GM21619 (cell line): ENCODE measurements around the gene NKIRAS2.
A peak's percentile ranks its signal among the peaks of the same experiment; 100 is the strongest.

ENCODE experiments used
- ATAC-seq: cut with Tn5 transposase; IDR thresholded peaks from one replicate; pipeline ENCODE4 v1.9.1; 2021; ENCODE audit not compliant: unreplicated experiment

NKIRAS2 gene

DNA sequence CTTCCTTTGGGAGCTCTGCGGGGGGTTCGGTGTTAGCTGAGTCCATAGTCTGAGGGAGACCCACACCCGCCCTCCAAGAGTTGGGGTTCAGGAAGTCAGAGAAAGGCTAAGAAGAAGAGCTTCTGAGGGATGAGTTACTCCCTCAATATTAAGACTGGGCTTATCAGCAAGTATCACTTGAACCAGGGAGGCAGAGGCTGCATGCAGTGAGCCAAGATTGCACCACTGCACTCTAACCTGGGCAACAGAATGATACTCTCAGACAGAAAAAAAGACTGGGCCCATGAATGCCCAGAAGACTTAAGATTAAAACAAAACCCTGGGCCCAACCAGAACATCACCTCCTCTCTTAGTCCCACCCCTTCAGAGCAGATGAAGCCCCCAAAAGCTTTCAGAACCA, 6.0 kb downstream of the NKIRAS2 start:
- ATAC-seq, result no peak

DNA sequence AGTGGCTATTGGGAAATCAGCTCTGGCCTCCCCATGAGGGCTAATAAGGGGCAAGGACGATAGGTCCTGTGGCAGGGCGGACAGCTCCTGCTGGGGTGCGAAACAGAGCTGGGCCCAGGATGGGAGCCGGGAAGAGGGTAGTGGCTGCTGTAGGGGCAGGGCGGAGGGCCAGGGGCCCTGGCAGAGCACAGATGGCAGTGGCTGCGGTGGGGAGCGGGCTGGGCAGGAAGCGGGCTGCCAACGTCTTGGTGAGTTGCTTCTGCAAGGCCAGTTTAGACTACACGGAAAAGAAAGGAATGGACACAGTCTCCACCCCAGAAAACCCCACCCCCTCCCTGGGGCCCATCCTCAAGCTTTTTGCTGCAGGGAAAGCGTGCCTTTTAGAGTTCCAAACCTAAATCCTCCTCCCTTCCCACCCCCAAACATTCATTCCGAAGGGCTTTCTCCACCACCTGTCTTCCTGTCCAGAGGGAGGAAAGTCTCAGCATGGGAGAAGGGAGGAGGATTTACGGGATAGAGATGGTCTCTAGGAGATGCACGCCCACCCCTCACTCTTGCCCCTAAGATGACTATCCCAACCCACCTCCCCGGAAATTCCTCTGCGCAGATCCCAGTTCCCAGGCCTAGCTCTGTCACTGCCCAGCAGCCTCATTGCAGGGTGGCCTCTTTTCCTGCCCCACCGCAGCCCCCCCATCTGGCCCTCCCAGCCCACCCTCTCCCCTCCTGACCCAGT, 7.1 kb downstream of the NKIRAS2 start:
- no peak for ATAC-seq

DNA sequence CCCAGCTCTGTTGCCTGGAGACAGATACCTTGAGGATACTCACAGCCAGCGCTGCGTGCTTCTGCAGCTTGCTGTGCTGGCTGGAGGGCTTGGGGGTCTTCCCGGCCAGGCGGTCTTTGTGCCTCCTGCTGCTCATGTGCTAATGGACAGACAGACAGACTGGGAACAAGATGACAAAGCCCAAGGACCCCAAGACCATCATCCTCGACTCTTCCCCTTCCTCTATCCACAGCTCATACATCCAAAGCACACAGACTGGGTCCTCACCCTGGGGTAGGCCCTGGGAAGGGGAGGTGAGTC, 7.7 kb downstream of the NKIRAS2 start:
- ATAC-seq, result no peak

DNA sequence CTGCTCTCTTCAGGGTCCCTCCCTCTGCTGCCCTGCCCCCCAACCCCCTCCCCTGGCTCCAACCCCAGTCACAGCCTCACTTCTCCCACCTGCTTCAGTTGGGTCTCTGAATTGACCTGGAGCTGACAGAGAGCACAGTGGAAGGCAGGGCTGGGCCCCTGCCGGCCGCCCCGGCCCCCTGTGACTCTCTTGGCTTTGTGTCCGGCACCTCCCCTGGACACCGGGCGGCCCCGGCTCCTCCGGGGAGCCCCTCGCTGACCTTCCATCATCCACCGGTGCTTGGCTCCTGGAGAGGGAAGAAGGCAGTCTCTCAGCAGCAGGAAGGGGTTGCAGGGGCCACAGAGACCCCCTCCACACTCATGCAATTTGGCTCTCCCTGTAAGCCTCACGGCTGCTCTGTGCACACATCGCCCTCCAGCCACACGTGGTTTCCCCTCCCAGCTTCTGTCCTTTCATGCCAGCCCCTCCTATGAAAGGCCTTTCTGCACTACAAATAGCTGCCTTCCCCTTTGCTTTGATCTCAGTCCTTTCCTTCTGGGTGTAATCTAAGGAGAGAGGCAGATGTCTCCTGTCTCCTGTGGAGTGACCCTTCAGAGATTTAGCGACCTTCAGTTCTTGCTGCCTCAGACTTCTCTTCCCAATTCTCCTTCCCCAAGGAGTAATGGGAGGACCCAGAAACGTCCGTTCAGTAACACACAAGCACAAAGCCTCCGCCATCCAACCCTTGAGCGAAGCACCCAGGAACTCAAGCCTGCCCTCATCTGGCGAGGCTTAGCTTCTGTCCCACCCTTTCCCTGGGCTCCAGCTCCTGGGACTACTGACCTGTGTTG, 8.3 kb downstream of the NKIRAS2 start:
- no peak for ATAC-seq

DNA sequence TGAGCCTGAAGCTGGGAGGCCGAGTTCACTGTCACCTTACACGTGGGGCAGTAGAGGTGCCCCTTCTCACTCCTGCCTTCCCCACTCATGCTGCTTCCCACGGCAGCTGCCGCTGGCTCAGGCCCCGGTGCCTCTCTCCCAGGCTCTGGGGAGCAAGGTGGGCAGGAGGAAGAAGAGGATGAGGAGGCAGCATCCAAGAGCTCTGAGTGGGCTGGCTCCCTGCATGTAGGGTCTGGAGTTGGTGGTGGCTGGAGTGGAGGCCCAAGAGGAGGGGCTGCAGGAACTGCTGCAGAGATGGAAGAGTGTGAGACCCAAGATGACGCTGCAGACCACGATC, 8.9 kb downstream of the NKIRAS2 start:
- ATAC-seq, result no peak

DNA sequence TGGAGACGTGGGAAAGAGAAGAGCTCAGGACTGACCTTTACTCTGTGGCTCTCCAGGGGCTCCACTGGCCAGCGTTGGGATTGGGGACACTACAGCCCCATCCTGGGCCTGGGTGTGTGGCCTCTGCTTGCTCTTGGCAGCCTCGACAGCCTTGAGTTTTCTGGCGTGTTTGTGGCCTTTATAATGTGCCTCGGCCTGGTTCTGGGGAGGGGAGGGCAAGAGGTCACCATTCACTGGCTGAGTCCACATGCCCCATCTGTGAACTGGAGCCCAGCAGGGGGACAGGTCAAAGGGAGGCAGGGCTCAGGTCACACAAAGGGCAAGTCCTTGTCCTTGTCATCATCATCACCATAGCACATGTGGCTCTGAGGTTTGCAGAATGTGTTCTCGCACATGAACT, 11.7 kb downstream of the NKIRAS2 start:
- no peak for ATAC-seq

DNA sequence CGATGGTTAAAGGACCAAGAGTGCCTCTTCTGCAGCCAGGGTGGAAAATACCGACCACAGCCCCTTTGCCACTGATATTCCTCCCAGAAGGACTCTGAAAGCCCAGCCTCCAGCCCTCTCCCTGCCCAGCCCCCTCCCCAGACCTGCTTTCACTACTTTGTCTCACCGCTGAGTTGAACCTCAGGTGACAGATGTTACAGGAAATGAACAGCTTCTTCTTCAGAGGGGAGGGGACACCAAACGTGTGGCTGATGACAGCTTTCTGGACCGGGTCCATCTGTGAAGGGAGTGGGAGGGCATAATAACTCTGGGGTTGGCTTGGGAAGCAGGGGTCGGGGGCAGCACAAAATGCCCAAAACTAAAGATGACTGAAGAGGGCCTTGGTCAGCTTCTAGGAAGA, 14.2 kb downstream of the NKIRAS2 start:
- no peak for ATAC-seq

DNA sequence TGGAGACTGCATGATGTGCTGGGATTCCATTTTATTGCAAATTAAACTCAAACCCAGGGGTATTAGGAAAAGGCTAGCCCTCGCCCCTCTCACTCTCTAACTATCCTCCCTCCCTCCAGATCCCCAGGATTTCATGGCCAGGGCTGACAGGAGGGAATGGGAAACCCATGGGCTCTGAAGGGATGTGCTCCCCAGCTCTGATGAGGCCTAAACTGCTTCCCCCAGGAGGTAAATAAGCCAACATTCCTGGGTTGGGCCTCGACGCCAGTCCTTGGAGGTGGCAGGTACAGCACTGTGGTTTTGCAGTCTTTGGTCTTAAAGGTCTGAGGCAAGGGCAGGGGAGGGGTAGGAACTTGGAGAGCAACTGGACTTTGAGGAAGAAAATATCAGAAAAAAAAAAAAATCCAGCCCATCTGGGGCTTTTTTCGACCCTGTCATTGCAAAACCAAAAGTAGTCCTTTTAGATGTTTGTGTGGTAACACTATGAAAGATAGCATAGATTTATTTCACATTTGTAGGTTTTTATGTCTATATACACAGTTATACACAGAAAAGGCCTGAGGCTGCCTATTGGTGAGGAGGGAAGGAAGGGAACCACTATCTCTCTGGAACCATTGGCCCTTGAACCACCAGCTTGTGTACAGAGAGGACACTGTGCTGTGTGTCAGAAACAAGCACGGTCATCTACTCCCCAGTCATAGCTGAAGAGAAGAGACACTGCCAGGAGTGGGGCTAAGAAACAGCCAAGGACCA, 18.5 kb downstream of the NKIRAS2 start:
- no peak for ATAC-seq

DNA sequence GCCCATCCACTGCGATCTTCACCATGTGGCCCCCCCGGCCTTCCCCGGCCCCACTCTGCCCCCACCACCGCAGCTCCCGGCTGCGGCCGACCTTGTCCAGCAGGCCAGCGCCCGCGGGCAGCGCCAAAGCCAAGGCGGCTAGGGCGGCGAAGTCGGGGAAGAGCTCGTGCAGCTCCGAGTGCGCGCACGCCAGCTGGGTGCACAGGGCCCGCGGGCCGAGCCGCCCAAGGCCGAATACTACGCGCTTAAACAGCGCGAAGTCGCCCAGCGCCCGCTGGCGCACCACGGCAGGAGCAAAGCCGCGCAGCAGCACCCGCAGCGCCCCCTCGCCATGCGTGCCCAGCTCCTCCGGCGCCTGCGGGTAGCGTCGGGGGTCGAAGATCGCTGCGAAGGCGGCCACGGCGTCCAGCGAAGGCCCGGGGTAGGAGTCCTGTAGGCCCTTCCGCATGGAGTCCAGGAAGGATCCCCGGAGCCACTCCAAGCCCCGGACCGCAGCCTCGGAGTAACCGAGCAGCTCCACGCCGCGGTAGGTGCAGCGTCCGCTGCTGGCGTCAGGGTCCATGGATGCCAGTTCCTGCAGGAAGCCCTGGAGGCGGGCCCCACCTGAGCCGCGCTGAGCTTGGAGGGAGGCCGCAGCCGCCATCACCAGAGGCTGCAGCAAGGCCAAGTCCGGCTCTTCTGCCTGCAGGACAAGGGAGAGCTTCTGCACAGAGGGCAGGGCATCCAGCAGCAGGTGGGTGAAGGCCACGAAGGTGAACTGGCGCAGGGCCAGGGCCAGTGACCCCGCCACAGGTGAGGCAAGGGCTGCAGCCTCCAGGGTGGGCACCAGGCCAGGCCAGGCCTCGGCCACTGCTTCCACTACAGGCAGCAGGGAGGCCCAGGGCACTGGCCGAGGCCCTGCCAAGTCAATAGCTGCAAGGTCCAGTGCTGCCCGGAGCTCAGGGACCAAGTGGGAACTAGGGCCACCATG, 20.2 kb downstream of the NKIRAS2 start:
- no peak for ATAC-seq

DNA sequence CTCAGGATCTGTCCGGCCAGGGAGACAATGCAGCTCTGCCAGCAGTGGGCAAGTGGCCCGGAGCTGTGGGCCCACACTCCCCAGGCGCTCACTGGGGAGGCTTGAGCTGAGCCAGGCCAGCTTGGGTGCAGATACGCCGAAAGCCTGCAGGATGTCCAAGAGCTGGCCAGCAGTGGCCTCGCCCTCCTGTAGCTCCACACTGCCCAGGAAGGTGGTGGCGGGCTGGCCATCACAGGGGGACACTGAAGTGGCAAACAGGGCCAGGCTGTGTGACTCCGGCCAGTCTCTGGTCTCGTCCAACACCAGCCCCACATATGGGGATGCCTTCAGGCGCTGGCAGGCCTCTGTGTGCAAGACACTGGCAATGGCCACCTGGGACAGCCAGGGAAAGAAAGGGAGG, 20.9 kb downstream of the NKIRAS2 start:
- ATAC-seq, result no peak

DNA sequence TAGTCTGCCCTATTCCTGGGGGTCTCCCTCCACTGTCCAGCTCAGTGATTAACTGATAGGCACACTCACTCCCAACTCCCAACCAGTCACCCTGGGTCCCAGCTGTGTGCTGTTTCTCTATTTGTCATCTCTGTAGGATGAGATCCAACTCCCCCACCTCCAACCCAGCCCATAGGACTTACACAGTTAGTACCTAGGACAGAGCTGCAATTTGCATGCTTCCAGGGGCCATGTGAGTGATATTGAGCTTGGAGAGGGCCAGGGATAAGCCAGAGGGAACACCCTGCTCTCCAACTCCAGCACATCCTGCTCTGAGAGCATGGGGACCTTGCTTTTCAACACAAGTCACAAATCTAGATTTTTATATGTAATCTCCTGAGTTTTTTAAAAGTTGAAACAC, 21.7 kb downstream of the NKIRAS2 start:
- no peak for ATAC-seq

DNA sequence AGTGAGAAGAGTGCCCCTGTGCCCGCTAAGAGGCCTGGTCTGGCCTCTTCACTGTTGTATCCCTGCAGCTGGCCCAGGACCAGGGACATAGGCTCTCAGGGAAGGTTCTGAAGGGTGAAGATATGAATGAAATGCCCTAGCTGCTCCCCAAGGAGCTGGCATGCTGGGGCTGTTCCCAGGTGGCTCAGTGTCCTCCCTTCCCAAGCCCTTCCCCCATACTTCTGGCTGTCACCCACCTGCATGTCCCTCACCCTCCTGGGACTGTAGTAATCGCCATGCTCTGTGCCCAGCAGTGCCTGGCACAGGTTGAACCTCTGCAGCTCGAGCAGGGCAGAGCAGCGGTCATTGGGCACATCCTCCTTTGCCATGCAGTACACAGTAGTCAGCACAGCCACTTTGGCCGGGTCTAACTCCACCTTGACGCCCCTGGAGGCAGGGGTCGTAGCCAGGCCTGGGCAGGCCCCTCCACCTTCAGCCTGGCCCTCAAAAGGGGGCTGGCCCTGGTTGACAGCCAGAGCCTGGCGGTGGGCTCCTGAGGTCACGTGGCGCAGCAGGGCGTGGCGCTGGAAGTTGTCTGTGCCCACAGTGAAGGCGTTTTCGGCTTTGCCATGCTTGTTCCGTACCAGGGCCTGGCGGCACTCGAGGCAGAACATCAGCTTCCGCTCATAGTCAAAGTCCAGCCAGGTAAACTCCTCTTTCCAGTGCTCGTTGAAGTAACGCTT, 22.9 kb downstream of the NKIRAS2 start:
- ATAC-seq, result no peak

DNA sequence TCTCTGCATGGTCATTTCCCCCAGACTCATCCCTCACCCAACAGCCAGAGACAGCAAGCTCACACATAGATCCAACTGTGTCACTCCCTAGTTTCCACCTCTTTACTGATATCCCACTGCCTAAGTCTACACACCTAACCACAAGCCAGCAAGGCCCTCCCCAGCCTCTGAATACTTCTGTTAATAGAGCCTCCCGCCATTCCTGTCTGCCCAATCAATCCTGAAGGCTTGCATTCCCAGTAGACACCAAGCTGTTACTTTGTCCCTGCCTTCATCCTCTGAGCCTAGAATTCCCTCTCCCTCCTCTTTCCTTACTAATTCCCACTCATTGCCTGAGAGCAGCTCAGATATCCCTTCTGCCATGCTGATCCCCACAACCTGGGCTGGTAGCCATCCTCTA, 25.8 kb downstream of the NKIRAS2 start:
- no peak for ATAC-seq

DNA sequence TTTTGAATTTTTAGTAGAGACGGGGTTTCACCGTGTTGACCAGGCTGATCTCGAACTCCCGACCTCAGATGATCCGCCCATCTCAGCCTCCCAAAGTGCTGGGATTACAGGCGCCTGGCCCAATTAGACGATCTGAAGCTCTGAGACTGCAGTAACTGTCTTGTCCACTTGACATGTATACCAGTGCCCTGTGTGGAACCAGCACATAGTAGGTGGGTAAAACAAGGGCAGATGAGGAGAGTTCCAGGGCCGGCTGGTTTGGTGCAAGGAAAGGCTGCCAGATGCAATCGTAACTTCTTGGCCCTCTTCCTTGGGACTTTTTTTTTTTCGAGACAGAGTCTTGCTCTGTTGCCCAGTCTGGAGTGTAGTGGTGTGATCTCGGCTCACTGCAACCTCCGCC, 27.5 kb downstream of the NKIRAS2 start:
- no peak for ATAC-seq

DNA sequence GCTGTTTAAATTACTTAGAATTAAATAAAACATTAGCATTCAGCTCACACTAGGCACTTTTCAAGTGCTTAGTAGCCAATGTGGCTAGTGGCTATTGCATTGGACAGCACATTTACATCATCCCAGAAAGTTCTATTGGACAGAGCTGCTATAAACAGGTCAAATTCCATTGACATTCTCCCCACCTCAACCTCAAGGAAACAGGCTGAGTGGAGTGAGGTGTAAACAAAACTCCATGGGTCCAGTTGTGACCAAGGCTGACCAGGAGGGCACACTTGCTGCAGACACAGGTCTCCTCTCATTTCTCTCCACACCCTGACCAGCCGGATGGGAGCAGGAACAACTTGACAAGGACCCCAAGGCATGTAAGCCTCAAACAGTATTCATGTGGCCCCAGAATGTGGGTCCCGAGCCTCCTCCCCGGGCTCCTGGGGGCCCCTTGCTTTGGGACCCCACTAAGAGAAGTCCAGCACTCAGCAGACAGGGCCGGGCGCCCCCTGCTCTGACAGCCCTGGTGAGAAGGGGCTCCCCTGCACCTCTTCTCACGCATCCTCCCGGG, 30.0 kb downstream of the NKIRAS2 start:
- ATAC-seq, result peak; percentile 23

DNA sequence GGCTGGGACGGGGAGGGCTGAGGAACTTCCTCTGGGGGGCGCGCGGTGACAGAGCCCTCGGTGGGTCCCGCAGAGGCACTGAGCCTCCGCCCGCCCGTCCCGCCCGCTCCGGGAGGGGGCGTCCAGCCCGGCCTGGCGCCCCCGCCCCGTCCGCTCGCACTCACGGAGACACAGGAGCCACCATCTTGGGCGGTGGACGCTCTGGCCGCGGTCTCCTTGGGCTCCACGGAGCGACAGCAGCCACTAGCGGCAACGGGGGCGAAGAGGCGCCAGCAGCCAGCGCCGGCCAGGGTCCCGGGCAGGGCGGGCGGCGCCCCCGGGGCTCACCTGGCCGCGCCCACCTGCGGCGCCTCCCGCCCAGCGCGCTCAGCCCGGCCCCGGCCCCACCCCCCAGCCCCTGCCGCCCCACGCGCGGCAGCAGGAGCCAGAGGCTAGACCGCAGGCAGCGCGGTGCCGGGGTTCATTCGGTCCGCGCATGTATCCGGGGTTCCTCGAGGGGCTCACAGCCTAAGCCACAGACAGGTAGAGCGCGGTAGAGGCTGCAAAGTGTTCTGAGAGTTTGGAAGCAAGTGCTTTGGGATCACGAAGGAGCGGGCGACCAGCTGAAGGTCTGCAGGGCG, 30.6 kb downstream of the NKIRAS2 start, which contains the start of gene C17orf113:
C17orf113 (minus strand) TSS at position 209 of the 620 bp plus-strand sequence. CDS start 7,225 bp downstream, outside the sequence.
- ATAC-seq, result peak; percentile 54

DNA sequence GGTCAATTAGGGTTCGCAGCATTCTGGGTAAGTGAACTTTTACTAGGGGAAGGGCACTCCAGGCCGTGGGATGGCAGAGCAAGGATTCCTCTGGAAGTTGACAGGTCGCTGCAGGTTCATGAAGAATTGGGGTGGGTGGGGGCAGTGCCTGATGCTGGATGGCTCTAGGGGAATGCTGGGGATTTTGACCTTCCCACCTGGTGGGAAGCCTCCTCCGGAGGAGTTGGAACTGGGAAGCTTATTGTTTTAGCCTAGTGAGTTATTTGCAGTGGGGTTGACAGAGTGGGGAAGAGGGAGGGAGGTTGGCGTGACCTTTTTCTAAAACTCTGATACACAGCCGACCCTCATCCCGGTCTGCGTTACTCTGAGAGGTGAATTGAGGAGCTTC, 31.1 kb downstream of the NKIRAS2 start:
- no peak for ATAC-seq

DNA sequence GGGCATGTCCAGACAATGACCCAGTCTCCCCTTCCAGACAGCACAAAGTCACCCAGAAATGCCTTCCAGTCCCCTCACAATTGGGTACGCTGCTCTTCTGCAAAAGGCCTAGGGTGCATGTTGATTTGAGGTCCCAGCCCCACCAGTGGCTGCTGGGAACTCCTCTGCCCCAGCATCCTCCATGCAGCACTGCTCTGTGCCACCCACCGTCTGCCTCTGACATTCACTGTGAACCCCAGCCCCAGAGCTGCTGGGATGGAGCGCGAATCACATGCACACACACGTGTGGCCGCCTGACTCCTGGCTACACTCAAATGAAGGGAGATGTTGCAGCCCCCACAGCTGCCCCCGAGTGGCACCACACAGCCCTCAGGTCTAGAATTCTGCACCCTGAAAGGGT, 31.8 kb downstream of the NKIRAS2 start:
- no peak for ATAC-seq

DNA sequence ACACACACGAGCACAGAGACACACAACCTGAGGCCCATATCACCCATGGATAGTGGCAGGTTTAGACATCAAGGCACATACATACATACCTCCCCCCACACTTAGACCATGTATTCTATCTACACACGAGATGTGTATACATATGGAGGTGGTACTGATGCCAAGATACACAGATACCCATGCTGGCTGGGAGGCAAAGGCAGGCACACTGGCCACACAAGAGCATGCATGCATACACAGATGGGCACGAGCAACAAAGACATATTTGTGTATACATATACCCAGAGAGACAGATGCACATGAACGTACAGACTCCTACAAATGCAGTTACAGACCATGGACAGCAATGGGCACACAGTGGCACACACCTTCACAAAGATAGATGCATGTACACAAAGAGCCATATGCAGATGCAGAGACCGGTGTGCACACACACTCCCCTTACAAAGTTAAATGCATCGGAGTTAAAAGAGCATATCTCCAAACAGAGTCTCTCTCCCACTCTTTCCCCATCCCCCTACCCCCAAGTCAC, 32.5 kb downstream of the NKIRAS2 start:
- ATAC-seq, result no peak
